Activated T-cell treated with anti-CD3 and anti-CD28 coated beads, Interleukin-2, amount 50 U/mL, for 72 hours (primary cell): ENCODE data around the gene SETBP1. TPM values are rescaled to one million over a fixed set of nuclear protein-coding genes. Genes with fewer than 3 reads are reported as not detected.

ENCODE experiments used
- ATAC-seq, 2 donors: fragments of 150-1000 bp; cut with Tn5 transposase; replicated peaks in 1 of 2; 2 replicates each; pipeline ENCODE4 v1.10.0; 2021; ENCODE audit warnings: moderate library complexity in 2 of 2, mild to moderate bottlenecking in 1 of 2
- DNase-seq, 2 donors: peaks; one replicate each; pipeline ENCODE4 v3.0.0; 2021 to 2022; ENCODE audit warnings: mixed read lengths in 1 of 2
- H3K27ac Mint-ChIP-seq: one replicate; pipeline ENCODE4 v1.8.0; 2022; ENCODE audit warnings: mild to moderate bottlenecking, moderate library complexity, mixed read lengths
- H3K27me3 Mint-ChIP-seq: one replicate; pipeline ENCODE4 v1.8.0; 2022; ENCODE audit warnings: low read depth, mixed read lengths
- H3K36me3 Mint-ChIP-seq, 2 donors: one replicate each; pipeline ENCODE4 v1.8.0; 2022; ENCODE audit warnings: mixed read lengths in 2 of 2, mild to moderate bottlenecking in 1 of 2; ENCODE audit not compliant: insufficient read depth in 2 of 2
- H3K4me1 Mint-ChIP-seq: one replicate; pipeline ENCODE4 v1.8.0; 2022; ENCODE audit warnings: low read depth, mixed read lengths
- H3K4me3 Mint-ChIP-seq, 2 donors: one replicate each; pipeline ENCODE4 v1.8.0; 2022; ENCODE audit warnings: mild to moderate bottlenecking in 2 of 2, mixed read lengths in 2 of 2, moderate library complexity in 2 of 2
- H3K9me3 Mint-ChIP-seq, 2 donors: one replicate each; pipeline ENCODE4 v1.8.0; 2022; ENCODE audit warnings: mixed read lengths in 2 of 2
- total RNA-seq, 2 donors: library from RNA; stranded (reverse); gene quantifications; one replicate each; pipeline ENCODE4 v1.2.3, GENCODE V29; 2022

Gene SETBP1
- total RNA-seq, 2 donors from 2014 or later: 3.8 to 13.8 TPM

GRCh38 chr18:45110577-45111501 is 430.2 kb downstream of the SETBP1 start:
- no peaks in the 10 kb centered on the region for H3K4me1 Mint-ChIP-seq
- ATAC-seq: no peak

GRCh38 chr18:45111502-45111848 is 430.8 kb downstream of the SETBP1 start:
- ATAC-seq: no peak
- H3K27me3 Mint-ChIP-seq: peaks cover 6% of the 10 kb centered on the region
- no peak overlapping the region for H3K4me3 Mint-ChIP-seq
- no peaks in the 10 kb centered on the region for H3K9me3 Mint-ChIP-seq
- no peaks in the 10 kb centered on the region for H3K4me1 Mint-ChIP-seq
- H3K36me3 Mint-ChIP-seq: no peaks in the 10 kb centered on the region
- DNase-seq: no peak
- H3K27ac Mint-ChIP-seq: no peak overlapping the region

More at GRCh38 chr18:45110577-45111501, 430.2 kb downstream of the SETBP1 start:
- H3K4me3 Mint-ChIP-seq: no peak overlapping the region
- no peaks in the 10 kb centered on the region for H3K9me3 Mint-ChIP-seq
- H3K27ac Mint-ChIP-seq: no peak overlapping the region
- H3K27me3 Mint-ChIP-seq: peaks cover 4% of the 10 kb centered on the region
- DNase-seq: no peak
- no peaks in the 10 kb centered on the region for H3K36me3 Mint-ChIP-seq

- Mint-ChIP-seq H3K9me3 (no peaks in the 10 kb centered on the region), H3K27ac (no peak overlapping the region), H3K36me3 (no peaks in the 10 kb centered on the region), H3K4me3 (no peak overlapping the region), H3K27me3 (peaks cover 6% of the 10 kb centered on the region), H3K4me1 (no peaks in the 10 kb centered on the region)
- DNase-seq (no peak), ATAC-seq (no peak)
Observed at GRCh38 chr18:45112682-45113081, 432.0 kb downstream of the SETBP1 start.

- DNase-seq (no peak), ATAC-seq (no peak)
- Mint-ChIP-seq H3K9me3 (no peaks in the 10 kb centered on the region), H3K4me1 (no peaks in the 10 kb centered on the region), H3K4me3 (no peak overlapping the region), H3K36me3 (no peaks in the 10 kb centered on the region), H3K27me3 (peaks cover 6% of the 10 kb centered on the region), H3K27ac (no peak overlapping the region)
Observed at GRCh38 chr18:45116116-45116515, 435.4 kb downstream of the SETBP1 start.
